GM19240 (cell line): ENCODE data around the gene UBE2R2.
"Not testable (repeated sequence)": the region's sequence is repeated elsewhere in the genome, so short reads cannot be mapped to it uniquely, and the experiment has no call there.

Experiments used
- DNase-seq: peaks from one replicate; pipeline ENCODE4 v3.0.0; 2011; ENCODE audit warnings: low spot score; ENCODE audit not compliant: insufficient read length

The UBE2R2 gene

GRCh38 chr9:33840381-33840780, 23.4 kb downstream of the UBE2R2 start:
- no peak for DNase-seq

GRCh38 chr9:33843312-33843961, 26.5 kb downstream of the UBE2R2 start:
- DNase-seq, result no peak

GRCh38 chr9:33846231-33846630, 29.3 kb downstream of the UBE2R2 start:
- DNase-seq, result no peak

- not testable (repeated sequence) for DNase-seq
Observed at GRCh38 chr9:33847894-33848205, 30.9 kb downstream of the UBE2R2 start.

- no peak for DNase-seq
Observed at GRCh38 chr9:33850267-33850629, 33.3 kb downstream of the UBE2R2 start.

- DNase-seq, result no peak
Observed at GRCh38 chr9:33850677-33851076, 33.7 kb downstream of the UBE2R2 start.

- no peak for DNase-seq
Observed at GRCh38 chr9:33851301-33851700, 34.3 kb downstream of the UBE2R2 start.

GRCh38 chr9:33852216-33852826, 35.4 kb downstream of the UBE2R2 start:
- DNase-seq, result no peak

- no peak for DNase-seq
Observed at GRCh38 chr9:33856247-33856646, 39.3 kb downstream of the UBE2R2 start.

- no peak for DNase-seq
Observed at GRCh38 chr9:33858423-33858822, 41.5 kb downstream of the UBE2R2 start.

GRCh38 chr9:33860200-33860871, 43.4 kb downstream of the UBE2R2 start:
- no peak for DNase-seq

- no peak for DNase-seq
Observed at GRCh38 chr9:33861917-33862453, 45.0 kb downstream of the UBE2R2 start.

GRCh38 chr9:33863027-33863426, 46.1 kb downstream of the UBE2R2 start:
- not testable (repeated sequence) for DNase-seq

GRCh38 chr9:33867747-33868439, 50.9 kb downstream of the UBE2R2 start:
- no peak for DNase-seq

GRCh38 chr9:33868440-33868973, 51.5 kb downstream of the UBE2R2 start:
- no peak for DNase-seq

GRCh38 chr9:33869243-33869642, 52.3 kb downstream of the UBE2R2 start:
- DNase-seq, result not testable (repeated sequence)

GRCh38 chr9:33877727-33878489, 60.9 kb downstream of the UBE2R2 start:
- DNase-seq, result no peak

GRCh38 chr9:33878691-33879366, 61.9 kb downstream of the UBE2R2 start:
- no peak for DNase-seq

GRCh38 chr9:33880211-33881089, 63.5 kb downstream of the UBE2R2 start:
- DNase-seq, result no peak
